Measurements from ENCODE around the gene CDH6. TPM values are rescaled to one million over a fixed set of nuclear protein-coding genes. Genes with fewer than 3 reads are reported as not detected.
A peak's percentile ranks its signal among the peaks of the same experiment; 100 is the strongest.

Gene CDH6
- total RNA-seq = 9.4 TPM
- long read RNA-seq, full-length matches to known transcripts = 8 of 9 reads
- long read RNA-seq, partial matches to known transcripts = 1 of 9 reads
- long read RNA-seq, other reads (novel, unspliced or antisense) = 0 of 9 reads

GRCh38 chr5:31193591-31194467, at the start of gene CDH6:
Gene CDH6 (plus strand): TSS chr5:31193686. CDS start chr5:31267474, 73,788 bp downstream.
- peaks cover 43% of the 10 kb centered on the region for H3K27me3 ChIP-seq
- H3K4me3 ChIP-seq = peak within 1 kb of the TSS; percentile 39
- TF ChIP-seq CTCF (IDR thresholded peaks at IDR 0.05) = no peak
- no peaks in the 10 kb centered on the region for H3K9me3 ChIP-seq
- DNase-seq (peak; percentile 66), ATAC-seq (peak; percentile 64)
- intact Hi-C loops (cut with DNase I) = no loop called here
- H3K4me1 ChIP-seq = no peaks in the 10 kb centered on the region
- no peaks in the 10 kb centered on the region for H3K36me3 ChIP-seq
- no peak within 1 kb of the TSS for H3K27ac ChIP-seq

- no peaks in the 10 kb centered on the region for H3K4me1 ChIP-seq
- no peaks in the 10 kb centered on the region for H3K36me3 ChIP-seq
- no peaks in the 10 kb centered on the region for H3K9me3 ChIP-seq
- no peak overlapping the region for H3K27ac ChIP-seq
- H3K27me3 ChIP-seq = no peaks in the 10 kb centered on the region
- intact Hi-C loops (cut with DNase I) = no loop called here
- ATAC-seq (no peak), DNase-seq (no peak)
- TF ChIP-seq CTCF (IDR thresholded peaks at IDR 0.05) = no peak
- H3K4me3 ChIP-seq = no peak overlapping the region
Measured at GRCh38 chr5:31144364-31144763, 49.1 kb upstream of the CDH6 start.

GRCh38 chr5:31148959-31149475, 44.5 kb upstream of the CDH6 start:
- no peaks in the 10 kb centered on the region for H3K4me1 ChIP-seq
- no peaks in the 10 kb centered on the region for H3K36me3 ChIP-seq
- no peaks in the 10 kb centered on the region for H3K27me3 ChIP-seq
- ATAC-seq (no peak), DNase-seq (no peak)
- TF ChIP-seq CTCF (IDR thresholded peaks at IDR 0.05) = no peak
- H3K9me3 ChIP-seq = no peaks in the 10 kb centered on the region
- intact Hi-C loops (cut with DNase I) = no loop called here
- H3K27ac ChIP-seq = no peak overlapping the region
- H3K4me3 ChIP-seq = no peak overlapping the region

- intact Hi-C loops (cut with DNase I) = no loop called here
- no peak for DNase-seq
- H3K4me3 ChIP-seq = no peak overlapping the region
- H3K27ac ChIP-seq = no peak overlapping the region
- H3K4me1 ChIP-seq = no peaks in the 10 kb centered on the region
- ATAC-seq = peak; percentile 73
- no peaks in the 10 kb centered on the region for H3K9me3 ChIP-seq
- no peak for TF ChIP-seq CTCF (IDR thresholded peaks at IDR 0.05)
- H3K27me3 ChIP-seq = no peaks in the 10 kb centered on the region
- H3K36me3 ChIP-seq = no peaks in the 10 kb centered on the region
Measured at GRCh38 chr5:31153521-31153920, 40.0 kb upstream of the CDH6 start.

- Histone ChIP-seq H3K4me3 (no peak overlapping the region), H3K27me3 (no peaks in the 10 kb centered on the region), H3K27ac (no peak overlapping the region), H3K4me1 (no peaks in the 10 kb centered on the region), H3K36me3 (no peaks in the 10 kb centered on the region), H3K9me3 (no peaks in the 10 kb centered on the region)
- intact Hi-C loops (cut with DNase I) = no loop called here
- DNase-seq (no peak), ATAC-seq (no peak)
- no peak for TF ChIP-seq CTCF (IDR thresholded peaks at IDR 0.05)
Measured at GRCh38 chr5:31156631-31157160, 36.8 kb upstream of the CDH6 start.

Measured in upper lobe of right lung (tissue), 1 donor.